ENCODE measurements around the gene LCN2.
A peak's percentile ranks its signal among the peaks of the same experiment; 100 is the strongest.

LCN2 gene

DNA sequence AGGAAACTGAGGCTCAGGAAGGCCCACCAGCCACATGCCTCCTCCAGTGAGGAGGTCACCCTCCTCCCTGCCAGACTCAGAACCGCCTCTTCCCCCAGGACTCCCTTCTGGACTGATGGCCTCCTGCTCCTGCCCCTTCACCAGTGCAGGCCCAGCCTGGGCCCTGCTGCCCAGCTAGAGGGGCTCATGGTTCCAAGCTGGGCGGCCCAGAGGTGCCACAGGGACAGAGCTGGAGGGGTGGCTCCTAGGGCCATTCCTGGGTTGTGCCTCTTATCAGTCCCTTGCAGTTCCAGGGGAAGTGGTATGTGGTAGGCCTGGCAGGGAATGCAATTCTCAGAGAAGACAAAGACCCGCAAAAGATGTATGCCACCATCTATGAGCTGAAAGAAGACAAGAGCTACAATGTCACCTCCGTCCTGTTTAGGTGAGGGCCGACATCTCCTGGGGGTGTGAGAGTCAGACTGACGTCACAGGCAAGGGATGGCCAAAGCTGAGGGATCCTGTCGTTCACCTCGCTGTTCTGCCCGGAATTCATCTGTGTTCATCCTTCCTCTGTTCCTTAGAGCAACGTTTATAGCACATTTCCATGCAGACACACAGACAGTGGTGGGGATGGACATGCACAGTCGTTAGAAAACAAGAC lies 819 bp downstream of the LCN2 start:
- DNase-seq (ENCODE audit: low read depth in 2 of 2), result no peak

- no peak for DNase-seq (ENCODE audit: low read depth in 2 of 2)
Measured at GRCh38 chr9:128150594-128151308, 1.5 kb downstream of the LCN2 start.

DNA sequence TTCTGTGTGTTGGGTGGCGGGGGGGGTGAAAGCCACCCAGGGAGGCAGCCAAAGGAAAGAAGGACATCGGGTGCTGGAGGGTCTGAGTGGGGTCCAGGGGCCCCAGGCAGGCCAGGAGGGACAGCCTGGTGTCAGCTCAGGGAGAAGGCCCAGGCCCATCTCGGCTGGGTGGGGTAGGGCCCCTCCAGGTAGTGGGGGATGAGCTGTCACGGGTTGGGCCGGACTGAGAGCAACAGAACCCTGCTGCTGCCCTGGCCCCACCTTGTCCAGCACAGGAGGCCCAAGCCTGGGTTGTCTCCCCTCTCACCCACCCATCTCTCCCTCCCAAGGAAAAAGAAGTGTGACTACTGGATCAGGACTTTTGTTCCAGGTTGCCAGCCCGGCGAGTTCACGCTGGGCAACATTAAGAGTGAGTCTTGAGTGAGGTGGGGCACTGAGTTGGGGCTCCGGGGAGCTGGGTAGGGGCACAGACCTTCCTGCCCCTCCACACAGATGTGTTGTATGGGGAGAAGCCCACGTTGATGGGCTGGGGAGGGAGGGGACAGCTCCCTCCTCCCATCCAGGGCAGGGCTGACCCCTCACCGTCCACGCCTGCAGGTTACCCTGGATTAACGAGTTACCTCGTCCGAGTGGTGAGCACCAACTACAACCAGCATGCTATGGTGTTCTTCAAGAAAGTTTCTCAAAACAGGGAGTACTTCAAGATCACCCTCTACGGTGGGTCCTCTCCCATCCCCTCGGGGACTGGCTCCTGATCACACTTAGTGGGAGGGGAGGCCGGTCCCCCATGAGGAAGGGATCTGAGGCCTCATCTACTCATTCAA lies 2.3 kb downstream of the LCN2 start:
- DNase-seq (ENCODE audit: low read depth in 2 of 2), result no peak

GRCh38 chr9:128152133-128153059 lies 3.1 kb downstream of the LCN2 start:
- no peak for DNase-seq (ENCODE audit: low read depth in 2 of 2)

DNA sequence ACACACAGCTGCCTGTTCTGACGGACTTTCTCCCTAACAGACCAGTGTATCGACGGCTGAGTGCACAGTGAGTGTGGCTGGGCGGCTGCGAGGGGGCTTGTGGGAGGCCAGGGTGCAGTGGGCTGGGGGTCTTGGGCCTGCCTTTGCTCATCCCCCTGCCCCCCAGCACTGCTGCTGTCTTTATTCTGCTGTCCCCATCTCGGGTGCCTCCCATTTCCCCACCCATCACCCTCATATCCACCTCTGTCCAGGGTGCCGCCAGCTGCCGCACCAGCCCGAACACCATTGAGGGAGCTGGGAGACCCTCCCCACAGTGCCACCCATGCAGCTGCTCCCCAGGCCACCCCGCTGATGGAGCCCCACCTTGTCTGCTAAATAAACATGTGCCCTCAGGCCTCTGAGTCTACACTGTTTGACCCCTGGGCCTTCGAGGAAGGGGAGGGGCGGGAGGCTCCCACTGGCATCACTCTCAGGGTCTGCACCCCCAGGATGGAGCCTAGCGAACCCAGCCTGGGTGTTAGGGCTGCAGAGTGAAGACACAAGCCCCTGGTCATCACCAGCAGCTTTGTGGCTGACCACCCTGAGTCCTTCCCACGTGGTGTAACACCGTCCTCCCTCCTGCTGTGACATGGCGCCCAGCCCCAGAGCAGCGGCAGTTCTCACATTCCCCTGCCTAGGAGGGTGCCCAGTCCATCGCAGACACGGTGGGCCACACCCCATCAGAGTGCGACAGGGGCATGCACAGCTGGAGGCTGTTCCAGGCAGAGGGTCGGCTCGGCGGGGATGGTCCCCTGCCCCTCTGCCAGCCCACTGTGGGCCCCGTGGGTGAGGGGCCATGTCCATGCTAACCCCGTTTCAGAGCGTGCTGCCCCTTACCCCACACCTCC lies 4.0 kb downstream of the LCN2 start:
- no peak for DNase-seq (ENCODE audit: low read depth in 2 of 2)

DNA sequence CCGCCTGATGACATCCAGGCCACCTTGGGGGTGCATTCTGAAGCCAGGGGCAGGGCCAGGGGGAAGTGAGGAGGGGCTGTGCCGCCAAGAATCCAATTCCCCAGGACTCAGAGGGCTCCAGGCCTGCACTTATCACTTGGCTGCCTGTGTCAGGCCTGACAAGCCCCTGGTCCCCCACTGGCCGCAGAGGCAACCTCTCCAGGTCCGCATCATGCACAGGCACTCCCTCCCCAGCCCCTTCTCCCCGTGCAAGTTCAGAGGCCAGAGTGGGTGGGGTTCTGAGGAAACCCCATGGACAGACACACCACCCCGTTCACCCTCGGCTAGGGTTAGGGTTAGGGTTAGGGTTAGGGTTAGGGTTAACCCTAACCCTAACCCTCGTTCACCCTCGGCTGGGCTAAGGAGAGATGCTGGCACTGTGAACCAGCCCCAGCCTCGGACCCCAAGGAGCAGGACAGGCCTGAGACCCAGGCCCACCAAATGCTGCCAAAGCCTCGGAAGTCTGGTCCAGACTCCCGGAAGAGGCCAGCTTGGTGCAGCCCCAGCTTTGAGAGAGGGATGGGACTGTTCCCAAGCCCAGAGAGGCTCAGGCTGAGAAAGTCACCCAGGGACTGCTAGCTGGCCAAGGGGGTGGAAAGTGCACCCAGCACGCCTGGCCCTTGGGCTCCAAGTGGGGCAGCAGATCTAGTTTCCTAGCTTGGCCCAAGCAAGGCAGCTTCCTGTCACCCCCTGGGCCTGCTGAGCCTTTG lies 4.9 kb downstream of the LCN2 start:
- DNase-seq (ENCODE audit: low read depth in 2 of 2), result no peak

DNA sequence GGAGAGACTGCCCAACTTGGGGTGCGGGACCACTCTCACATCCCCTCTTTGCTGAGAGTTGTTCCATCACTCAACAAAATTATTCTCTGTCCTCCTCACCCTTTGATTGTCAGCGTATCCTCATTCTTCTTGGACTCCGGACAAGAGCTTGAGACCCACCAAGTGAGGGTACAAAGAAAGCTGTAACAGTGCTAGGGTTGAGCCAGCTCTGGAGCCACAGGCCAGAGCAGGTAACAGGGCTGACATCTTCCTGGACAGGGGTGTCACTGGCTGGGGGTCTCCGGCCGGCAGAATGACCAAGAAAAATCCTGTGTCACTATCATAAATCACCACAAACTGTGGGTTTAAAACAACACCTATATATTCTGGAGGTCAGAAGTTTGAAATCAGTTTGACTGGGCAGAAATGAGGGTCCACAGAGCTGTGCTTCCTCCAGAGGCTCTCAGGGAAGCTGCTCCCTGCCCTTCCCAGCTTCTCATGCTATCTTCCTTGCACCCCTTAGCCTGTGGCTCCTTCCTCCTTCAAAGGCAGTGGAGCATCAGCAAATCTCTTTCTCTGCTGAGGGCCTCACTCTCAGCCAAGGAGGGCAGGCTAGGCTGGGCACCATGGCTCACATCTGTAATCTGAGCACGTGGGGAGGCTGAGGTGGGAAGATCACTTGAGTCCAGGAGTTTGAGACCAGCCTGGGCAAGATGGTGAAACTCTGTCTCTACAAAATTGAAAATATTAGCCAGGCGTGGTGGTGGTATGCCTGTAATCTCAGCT lies 6.7 kb downstream of the LCN2 start:
- no peak for DNase-seq (ENCODE audit: low read depth in 2 of 2)

- DNase-seq (ENCODE audit: low read depth in 2 of 2), result peak in 1 of 2 experiments; percentile 12
Measured at GRCh38 chr9:128159522-128159783, 10.2 kb downstream of the LCN2 start.

GRCh38 chr9:128159784-128160602 lies 10.7 kb downstream of the LCN2 start, which contains the start of gene BBLN:
TSS of gene BBLN (plus strand) at chr9:128160265. CDS start at chr9:128160408, 143 bp downstream.
- DNase-seq (ENCODE audit: low read depth in 2 of 2), result peak; percentile 87 to 93

GRCh38 chr9:128160603-128160987 lies 11.3 kb downstream of the LCN2 start:
- peak; percentile 18 to 51 for DNase-seq (ENCODE audit: low read depth in 2 of 2)

DNA sequence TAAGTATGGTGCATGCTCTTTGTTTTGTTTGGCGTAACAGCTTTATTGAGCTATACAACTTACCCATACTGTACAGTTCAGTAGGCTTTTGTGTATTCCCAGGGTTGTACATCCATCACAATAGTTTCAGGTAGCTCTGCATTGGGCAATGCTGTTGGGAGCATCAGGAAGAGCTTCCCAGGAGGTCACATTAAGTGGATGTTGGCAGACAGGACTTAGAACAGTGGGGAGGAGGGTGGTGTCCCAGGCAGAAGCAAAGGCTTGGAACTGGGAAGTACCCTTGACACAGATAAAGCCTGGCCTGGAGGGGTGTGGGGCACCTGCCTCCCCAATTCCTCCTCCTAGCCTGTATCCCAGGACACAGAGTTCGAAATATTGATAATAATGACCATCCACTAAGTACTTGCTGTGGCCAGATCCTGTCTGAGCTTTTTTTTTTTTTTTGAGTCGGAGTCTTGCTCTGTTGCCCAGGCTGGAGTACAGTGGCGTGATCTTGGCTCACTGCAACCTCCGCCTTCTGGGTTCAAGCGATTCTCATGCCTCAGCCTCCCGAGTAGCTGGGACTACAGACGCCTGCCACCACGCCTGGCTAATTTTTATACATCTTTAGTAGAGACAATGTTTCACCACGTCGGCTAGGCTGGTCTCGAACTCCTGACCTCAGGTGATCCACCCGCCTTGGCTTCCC lies 12.1 kb downstream of the LCN2 start:
- DNase-seq (ENCODE audit: low read depth in 2 of 2), result no peak

GRCh38 chr9:128162215-128163026 lies 13.2 kb downstream of the LCN2 start:
- no peak for DNase-seq (ENCODE audit: low read depth in 2 of 2)

DNA sequence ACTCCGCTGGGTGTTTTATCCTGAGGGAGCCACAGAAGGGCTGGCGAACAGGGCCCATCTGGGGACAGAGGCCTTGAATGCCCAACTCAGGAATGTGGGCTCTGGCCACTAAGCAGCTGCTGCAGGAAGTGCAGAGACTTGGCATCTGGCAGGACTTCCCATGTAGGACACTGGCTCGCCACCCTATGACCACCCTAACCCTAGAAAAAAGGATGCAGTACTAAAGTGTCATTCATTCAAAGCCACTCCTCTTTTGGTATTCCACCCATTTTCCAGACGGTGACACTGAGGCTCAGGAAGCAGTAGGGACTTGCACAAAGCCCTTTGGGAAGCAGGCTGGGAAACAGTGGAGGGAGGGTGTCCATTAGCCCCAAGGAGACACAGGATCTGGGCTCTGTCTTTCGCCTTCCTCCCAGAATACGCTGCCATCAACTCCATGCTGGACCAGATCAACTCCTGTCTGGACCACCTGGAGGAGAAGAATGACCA lies 13.8 kb downstream of the LCN2 start:
- no peak for DNase-seq (ENCODE audit: low read depth in 2 of 2)

DNA sequence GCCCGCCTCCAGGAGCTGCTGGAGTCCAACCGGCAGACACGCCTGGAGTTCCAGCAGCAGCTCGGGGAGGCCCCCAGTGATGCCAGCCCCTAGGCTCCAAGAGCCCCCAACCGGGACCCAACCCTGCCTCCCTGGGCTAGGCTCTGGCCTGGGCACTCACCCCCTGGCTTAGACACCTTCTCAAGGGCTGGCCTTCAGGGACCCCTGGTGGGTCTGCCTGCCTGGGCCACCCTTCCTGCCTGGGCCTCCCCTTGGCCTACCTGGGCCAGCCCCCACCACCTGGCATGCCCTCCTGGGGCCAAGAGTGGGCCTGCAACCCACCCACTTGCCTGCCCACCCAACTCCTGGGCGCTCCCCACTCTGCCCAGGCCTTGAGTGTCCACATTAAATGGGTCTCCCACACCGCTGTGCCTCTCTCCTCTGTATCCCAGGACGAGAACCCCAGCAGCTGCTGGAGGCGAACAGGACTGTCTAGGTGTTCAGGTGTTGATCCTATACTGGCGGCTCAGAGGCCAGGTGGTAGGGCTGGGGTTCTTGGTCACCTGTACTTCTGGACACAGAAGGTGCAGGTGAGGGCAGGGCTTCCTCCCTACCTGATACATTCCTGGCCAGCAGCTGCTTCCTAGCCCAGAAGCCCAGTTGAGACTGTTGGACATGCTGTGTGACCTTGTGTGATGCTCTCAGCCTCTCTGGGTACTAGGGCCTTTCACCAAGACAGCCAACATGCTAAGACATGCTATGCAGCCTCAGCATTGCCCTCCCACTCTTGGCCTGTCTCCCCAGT lies 14.5 kb downstream of the LCN2 start:
- no peak for DNase-seq (ENCODE audit: low read depth in 2 of 2)

DNA sequence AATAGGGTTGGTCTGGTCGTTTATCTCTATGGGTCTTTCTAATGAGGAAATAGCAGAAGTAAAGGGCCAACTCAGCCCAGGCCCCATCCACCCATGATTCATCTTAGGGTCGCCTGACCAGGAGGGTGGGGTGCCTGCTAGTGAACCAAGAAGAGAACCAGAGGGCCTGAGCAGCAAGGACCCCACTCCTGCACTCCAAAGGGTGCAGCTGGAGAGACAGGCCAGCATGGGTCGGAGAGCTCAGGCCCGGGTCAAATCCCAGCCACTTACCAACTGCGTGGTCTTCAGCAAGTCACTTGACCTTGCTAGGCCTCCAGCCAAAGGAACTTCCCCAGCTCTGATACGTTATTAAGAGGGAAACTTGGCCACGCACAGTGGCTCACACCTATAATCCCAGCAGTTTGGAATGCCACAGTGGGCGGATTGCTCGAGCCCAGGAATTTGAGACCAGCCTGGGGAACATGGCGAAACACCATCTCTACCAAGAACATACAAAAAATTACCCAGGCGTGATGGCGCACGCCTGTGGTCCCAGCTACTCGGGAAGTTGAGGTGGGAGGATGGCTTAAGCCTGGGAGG lies 15.1 kb downstream of the LCN2 start:
- no peak for DNase-seq (ENCODE audit: low read depth in 2 of 2)

DNA sequence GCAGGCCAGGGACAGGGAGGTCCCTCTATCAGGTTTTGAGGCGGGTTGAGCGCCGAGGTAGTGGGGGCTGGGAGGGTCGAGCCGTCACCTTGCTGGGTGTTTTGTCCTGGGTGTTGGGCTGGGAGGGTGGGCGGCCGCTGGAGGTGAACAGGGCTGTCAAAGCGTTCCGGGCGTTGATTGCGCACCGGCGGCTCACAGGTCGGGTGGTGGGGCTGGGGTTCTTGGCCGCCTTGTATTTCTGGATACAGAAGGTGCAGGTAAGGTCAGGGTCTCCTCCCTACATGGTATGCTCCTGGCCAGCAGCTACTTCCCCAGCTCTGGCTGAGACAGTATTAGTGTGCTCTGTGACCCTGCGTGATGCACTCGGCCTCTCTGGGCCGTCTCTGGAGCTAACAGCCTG lies 16.9 kb downstream of the LCN2 start:
- DNase-seq (ENCODE audit: low read depth in 2 of 2), result no peak

Measured in stimulated activated CD4-positive, alpha-beta T cell treated with anti-CD3 and anti-CD28 coated beads, Interleukin-12 subunit alpha, Interleukin-12 subunit beta, amount 100 ng/mL, for 24 hours (primary cell).